Measurements from ENCODE around the gene CEP85L.
A peak's percentile ranks its signal among the peaks of the same experiment; 100 is the strongest.

CEP85L gene

DNA sequence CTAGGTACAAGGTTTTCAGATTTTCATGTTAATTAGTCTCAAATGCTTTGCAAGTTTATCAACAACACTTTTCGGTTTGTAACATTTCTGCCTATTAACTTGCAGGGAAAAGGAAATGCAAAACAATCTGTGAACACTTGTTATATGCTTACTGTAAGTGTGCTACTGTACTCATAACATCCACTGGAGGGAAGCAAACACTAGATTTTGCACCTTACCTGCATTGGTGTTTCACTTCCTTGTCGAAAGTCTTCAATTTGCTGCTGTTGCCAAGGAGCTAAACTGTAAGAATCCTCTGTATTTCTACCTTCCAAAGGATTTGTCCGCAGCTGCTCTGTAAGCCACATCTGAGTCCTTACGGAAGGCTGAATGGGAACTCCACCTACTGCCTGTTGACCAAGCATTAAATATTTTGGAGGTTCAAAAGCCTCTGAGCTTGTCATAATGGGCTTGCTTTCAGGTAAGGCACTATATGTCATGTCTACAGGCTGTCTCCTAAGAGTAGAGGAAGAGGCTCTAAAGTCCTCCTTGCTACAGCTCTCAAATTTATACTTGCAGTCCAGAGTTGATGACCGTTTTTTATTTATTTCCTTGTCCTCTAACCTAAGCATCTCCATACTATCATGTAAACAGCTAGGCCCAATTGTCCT lies 86.0 kb downstream of the CEP85L start:
- TF ChIP-seq, protein P1, sequence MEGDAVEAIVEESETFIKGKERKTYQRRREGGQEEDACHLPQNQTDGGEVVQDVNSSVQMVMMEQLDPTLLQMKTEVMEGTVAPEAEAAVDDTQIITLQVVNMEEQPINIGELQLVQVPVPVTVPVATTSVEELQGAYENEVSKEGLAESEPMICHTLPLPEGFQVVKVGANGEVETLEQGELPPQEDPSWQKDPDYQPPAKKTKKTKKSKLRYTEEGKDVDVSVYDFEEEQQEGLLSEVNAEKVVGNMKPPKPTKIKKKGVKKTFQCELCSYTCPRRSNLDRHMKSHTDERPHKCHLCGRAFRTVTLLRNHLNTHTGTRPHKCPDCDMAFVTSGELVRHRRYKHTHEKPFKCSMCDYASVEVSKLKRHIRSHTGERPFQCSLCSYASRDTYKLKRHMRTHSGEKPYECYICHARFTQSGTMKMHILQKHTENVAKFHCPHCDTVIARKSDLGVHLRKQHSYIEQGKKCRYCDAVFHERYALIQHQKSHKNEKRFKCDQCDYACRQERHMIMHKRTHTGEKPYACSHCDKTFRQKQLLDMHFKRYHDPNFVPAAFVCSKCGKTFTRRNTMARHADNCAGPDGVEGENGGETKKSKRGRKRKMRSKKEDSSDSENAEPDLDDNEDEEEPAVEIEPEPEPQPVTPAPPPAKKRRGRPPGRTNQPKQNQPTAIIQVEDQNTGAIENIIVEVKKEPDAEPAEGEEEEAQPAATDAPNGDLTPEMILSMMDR (IDR thresholded peaks at IDR 0.05; ENCODE audit: extremely low read depth, insufficient read depth, missing control alignments), result peak; percentile 71
- in situ Hi-C loops (cut with MboI; ENCODE audit: low pct_unique_long_range_greater_than_20kb, low sequenced_read_pairs, unreplicated experiment), result loop anchor here (25.0 kb wide), 1 partner anchor 222 kb away; no protein-coding TSS in a partner anchor
- peak; percentile 60 for DNase-seq (ENCODE audit: low spot score)

DNA sequence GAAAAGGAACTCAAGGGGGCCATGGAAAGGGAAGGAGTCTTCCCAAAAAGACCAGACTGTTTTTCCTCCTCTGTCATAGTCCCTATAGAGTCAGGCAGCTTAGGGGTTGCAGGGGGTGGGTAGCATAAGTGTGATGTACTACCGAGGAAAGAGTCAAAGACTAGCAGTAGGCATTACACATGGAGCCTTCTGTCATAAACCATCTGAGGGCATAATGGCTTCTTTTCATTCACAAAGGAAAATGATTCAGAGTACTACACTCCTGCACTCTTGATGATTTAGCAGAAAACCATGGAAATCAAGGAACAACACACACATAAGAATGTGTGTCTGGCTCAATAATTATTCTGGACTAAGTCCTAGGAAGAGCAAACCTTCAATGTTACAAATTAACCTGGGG lies 88.4 kb downstream of the CEP85L start:
- in situ Hi-C loops (cut with MboI; ENCODE audit: low pct_unique_long_range_greater_than_20kb, low sequenced_read_pairs, unreplicated experiment), result loop anchor here (25.0 kb wide), 1 partner anchor 224 kb away; no protein-coding TSS in a partner anchor
- TF ChIP-seq, protein P1 (IDR thresholded peaks at IDR 0.05; ENCODE audit: extremely low read depth, insufficient read depth, missing control alignments), result no peak
- DNase-seq (ENCODE audit: low spot score), result no peak

DNA sequence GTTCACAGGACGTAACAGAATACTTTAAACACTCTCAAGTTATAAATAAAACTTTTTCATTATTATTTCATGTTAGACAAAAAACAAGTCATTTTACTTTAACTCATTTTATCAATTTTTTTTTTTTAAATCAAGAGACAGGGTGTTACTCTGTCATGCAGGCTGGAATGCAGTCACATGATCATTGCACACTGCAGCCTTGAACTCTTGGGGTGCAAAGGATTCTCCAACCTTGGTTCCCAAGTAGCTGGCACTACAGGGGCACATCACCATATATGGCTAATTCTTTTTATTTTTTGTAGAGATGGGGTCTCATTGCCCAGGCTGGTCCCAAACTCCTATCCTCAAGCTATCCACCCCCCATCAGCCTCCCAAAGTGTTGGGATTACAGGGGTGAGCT lies 89.1 kb downstream of the CEP85L start:
- TF ChIP-seq, protein P1 (IDR thresholded peaks at IDR 0.05; ENCODE audit: extremely low read depth, insufficient read depth, missing control alignments), result no peak
- in situ Hi-C loops (cut with MboI; ENCODE audit: low pct_unique_long_range_greater_than_20kb, low sequenced_read_pairs, unreplicated experiment), result loop anchor here (25.0 kb wide), 1 partner anchor 225 kb away; no protein-coding TSS in a partner anchor
- no peak for DNase-seq (ENCODE audit: low spot score)

GRCh38 chr6:118559659-118560058 lies 91.7 kb downstream of the CEP85L start:
- TF ChIP-seq, protein P1 (IDR thresholded peaks at IDR 0.05; ENCODE audit: extremely low read depth, insufficient read depth, missing control alignments), result no peak
- DNase-seq (ENCODE audit: low spot score), result no peak
- in situ Hi-C loops (cut with MboI; ENCODE audit: low pct_unique_long_range_greater_than_20kb, low sequenced_read_pairs, unreplicated experiment), result loop anchor here (10.0 to 25.0 kb wide), 2 partner anchors 228 to 275 kb away; no protein-coding TSS in a partner anchor

GRCh38 chr6:118558464-118559217 lies 92.8 kb downstream of the CEP85L start:
- in situ Hi-C loops (cut with MboI; ENCODE audit: low pct_unique_long_range_greater_than_20kb, low sequenced_read_pairs, unreplicated experiment), result loop anchor here (10.0 to 25.0 kb wide), 2 partner anchors 229 to 274 kb away; no protein-coding TSS in a partner anchor
- DNase-seq (ENCODE audit: low spot score), result no peak
- TF ChIP-seq, protein P1 (IDR thresholded peaks at IDR 0.05; ENCODE audit: extremely low read depth, insufficient read depth, missing control alignments), result no peak

DNA sequence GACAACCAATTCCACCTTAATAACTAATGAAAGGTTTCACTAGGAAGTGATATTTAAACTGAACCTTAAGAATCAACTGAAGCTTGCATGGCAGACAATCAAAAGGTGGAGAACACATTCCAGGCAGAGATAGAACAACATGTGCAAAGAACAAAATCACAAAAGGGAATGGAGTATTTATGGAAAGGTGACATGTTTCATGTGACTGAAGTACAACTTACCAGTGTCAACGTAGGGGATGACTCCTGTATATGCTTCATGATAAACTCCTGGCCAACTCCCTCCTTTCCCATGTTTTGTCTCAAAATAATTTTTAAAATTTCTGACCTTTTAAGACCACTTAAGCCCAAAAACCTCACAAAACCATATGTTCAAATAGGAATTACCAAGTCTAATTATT lies 96.7 kb downstream of the CEP85L start:
- TF ChIP-seq, protein P1 (IDR thresholded peaks at IDR 0.05; ENCODE audit: extremely low read depth, insufficient read depth, missing control alignments), result no peak
- DNase-seq (ENCODE audit: low spot score), result no peak
- in situ Hi-C loops (cut with MboI; ENCODE audit: low pct_unique_long_range_greater_than_20kb, low sequenced_read_pairs, unreplicated experiment), result loop anchor here (10.0 to 25.0 kb wide), 2 partner anchors 233 to 270 kb away; no protein-coding TSS in a partner anchor

Measured in GM13977 (cell line).